GM18520 (cell line): ENCODE results near the gene PRKCD.
"Not testable (repeated sequence)": the region's sequence is repeated elsewhere in the genome, so short reads cannot be mapped to it uniquely, and the experiment has no call there.

Source experiments
- ATAC-seq: cut with Tn5 transposase; IDR thresholded peaks from one replicate; pipeline ENCODE4 v1.9.1; 2021; ENCODE audit not compliant: unreplicated experiment

The PRKCD gene

GRCh38 chr3:53139906-53140846 is 20.8 kb upstream of the PRKCD start:
- no peak for ATAC-seq

- ATAC-seq = no peak
Measured at GRCh38 chr3:53140847-53141845, 19.9 kb upstream of the PRKCD start.

DNA sequence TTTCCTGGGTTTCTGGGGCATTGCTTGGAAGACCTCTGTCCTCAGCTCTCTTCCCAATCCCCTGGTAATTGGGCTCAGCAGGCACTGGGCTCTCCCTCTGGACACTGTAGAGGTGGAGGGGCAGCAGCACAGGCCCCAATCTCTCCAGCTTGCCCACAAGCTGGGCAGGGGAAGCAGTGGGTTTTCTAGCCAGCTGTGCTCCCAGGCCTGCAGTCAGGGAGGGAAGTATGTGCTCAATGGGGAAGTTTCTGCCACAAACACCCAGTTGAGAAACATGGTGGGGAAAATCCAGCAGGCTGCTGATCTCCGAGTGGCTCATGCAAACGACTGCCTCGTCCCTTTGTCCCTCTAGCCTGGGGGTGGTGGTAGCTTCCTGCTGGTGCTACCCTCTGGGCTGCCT is 18.0 kb upstream of the PRKCD start:
- no peak for ATAC-seq

DNA sequence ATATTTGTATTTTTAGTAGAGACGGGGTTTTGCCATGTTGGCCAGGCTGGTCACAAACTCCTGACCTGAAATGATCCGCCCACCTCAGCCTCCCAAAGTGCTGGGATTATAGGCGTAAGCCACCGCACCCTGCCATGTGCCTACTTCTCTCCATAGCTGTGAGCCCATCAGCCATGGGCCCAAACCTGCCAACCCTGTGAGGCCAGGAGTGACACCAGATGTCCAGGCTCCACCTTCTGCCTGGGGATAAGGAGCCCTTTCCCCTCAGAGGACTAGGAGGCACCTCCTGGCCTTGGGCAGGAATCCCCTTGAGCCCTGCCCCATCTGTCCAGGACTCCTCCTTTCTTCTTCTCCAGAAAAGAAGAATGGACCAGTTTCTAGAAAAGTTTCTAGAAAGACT is 16.6 kb upstream of the PRKCD start:
- no peak for ATAC-seq

- no peak for ATAC-seq
Measured at GRCh38 chr3:53144862-53145712, 15.9 kb upstream of the PRKCD start.

- no peak for ATAC-seq
Measured at GRCh38 chr3:53145713-53146080, 15.3 kb upstream of the PRKCD start.

DNA sequence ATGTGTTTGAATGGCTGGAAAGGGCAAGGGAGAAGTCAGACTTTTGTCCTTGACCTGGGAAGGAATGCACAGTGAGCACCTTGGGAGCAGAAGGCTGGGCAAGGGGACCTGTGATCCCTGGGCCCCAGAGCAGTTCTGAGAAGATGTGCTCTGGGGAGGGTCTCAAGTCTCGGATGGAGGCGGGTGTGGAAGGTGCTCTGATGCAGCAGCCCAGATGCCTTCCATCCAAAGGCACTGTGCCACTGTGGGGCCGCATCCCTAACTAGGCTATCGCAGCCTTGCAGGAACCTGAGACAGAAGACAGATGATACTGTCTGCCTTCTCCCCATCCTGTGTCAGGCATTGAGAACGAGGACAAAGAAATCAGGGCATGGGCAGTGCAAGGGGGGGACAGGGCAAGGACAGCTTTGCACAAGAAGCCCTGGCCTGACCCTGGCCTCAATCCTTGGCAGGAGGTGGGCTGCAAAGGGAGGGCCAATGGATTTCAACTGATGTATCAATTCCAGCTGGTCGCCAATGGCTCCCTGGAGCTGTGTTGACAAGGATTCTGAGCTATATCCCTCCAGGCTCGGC is 14.6 kb upstream of the PRKCD start:
- ATAC-seq = no peak

DNA sequence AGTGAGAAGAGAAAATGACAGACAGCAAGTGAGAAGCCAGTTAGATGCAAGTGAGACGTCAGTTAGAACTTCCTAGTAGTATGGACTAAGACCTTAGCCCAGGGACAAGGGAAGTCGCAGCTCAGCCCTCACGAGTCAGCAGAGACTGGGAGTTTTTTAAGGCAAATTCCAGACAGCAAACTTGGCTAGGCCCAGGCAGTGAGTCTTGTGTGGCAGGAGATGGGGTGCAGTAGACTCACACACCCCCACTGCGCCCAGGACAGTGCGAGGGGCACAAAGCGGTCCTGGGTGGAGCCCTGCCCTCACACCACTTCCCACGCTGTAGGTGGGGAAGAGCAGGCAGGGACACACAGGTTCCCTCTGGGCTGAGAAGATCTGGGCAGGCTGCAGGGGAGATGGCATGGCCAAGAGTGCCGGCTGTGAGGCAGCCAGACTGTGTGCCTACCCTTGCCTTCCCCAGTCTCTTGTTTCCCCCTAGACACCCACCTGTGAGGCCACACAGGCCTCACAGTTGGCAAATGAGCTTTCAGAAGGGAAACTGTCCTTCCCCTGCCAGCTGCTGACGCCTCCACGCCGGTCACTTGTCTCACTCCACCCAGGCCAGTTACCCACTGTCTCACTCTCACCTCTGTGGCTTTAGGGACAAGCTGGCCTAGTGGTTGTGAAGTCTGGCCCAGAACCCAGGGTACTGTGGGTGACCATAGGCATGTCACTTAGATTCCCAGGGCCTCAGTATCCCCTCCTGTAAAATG is 13.7 kb upstream of the PRKCD start:
- no peak for ATAC-seq

DNA sequence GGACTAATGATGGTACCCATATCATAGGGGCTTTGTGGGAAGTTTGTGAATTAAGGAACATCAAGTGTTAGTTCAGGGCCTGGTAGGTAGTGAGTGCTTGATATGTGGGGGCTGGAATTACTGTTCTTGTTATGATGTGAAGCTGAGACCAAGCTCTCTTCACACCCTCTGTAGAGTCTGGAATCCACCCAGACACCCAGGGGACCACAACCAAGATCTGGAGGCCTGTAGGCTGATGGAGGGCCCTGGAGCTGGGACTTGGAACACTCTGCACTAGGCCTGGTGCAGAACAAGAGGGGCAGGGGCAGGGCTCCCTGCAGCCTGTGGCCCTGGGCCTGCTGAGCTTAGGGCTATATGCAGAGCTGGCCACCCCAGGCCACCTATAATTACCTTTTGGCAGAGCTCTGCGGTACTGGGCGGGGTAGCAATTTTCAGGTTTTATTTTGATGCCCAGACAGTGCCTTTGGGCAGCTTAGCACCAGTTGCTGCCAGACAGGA is 13.1 kb upstream of the PRKCD start:
- no peak for ATAC-seq

- no peak for ATAC-seq
Measured at GRCh38 chr3:53149006-53149690, 11.9 kb upstream of the PRKCD start.

DNA sequence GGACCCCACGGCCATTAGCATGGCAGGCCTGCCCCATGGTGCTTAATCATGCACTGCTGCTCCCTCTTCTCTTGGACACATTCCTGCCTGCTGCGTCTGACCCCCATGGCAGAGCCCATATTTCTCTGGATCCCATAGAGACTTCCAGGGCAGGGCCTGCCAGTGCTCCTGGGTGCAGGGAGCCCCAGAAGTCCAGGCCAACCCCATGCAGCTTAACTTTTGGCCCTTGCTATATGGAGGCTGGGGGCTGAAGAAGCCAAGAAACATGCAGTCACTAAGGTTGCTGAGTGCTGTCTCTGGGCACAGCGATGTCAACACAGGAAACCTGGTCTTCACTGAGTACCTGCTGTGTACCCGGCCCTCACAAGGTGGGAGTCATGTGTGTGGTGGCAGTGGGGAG is 11.3 kb upstream of the PRKCD start:
- ATAC-seq = no peak

- ATAC-seq = no peak
Measured at GRCh38 chr3:53150247-53151085, 10.5 kb upstream of the PRKCD start.

- not testable (repeated sequence) for ATAC-seq
Measured at GRCh38 chr3:53151086-53151438, 9.9 kb upstream of the PRKCD start.

GRCh38 chr3:53151465-53151864 is 9.5 kb upstream of the PRKCD start:
- no peak for ATAC-seq

- ATAC-seq = no peak
Measured at GRCh38 chr3:53151870-53152660, 8.9 kb upstream of the PRKCD start.

GRCh38 chr3:53153264-53153823 is 7.7 kb upstream of the PRKCD start:
- no peak for ATAC-seq

DNA sequence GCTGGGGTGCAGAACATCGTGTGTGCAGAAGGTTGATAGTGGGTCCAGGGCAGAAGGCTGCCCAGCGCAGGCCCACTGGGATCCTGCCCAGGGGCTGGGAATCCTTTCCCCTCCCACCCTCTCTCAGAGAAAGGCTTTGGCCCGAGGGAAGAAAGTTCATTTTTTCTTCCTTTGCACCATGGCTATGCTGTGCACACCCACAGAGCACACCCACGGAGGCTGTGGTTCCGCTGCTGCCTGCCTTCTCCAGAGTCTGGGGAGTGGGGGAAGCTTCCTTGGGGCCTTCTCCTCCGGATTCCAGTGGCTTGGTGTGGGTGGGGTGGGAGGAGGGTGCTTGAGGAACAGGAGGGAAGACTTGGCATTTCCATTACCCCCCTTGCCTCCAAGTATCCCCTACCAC is 7.0 kb upstream of the PRKCD start:
- no peak for ATAC-seq
